Measurements from ENCODE around the gene NUDT8.
A peak's percentile ranks its signal among the peaks of the same experiment; 100 is the strongest.

GRCh38 chr11:67586568-67587250 is 43.0 kb downstream of the NUDT8 start:
- TF ChIP-seq TCF3 (IDR thresholded peaks at IDR 0.05; ENCODE audit: borderline replicate concordance, insufficient read depth, low read depth, low read length) (no peak), NR2C2 (IDR thresholded peaks at IDR 0.05; ENCODE audit: borderline replicate concordance, control insufficient read depth, insufficient read length, low read depth) (no peak), HDAC6 (IDR thresholded peaks at IDR 0.05; ENCODE audit: unreplicated experiment) (no peak), MXI1 (IDR thresholded peaks at IDR 0.05; ENCODE audit: low read depth, low read length) (no peak), YY1 (IDR thresholded peaks at IDR 0.05; ENCODE audit: low read depth, low read length) (no peak), CTCF (IDR thresholded peaks at IDR 0.05 in 2 of 3, conservative IDR thresholded peaks at IDR 0.05 in 1 of 3; ENCODE audit: control insufficient read depth in 2 of 3, extremely low read depth in 1 of 3, insufficient read depth in 1 of 3, low read depth in 3 of 3, low read length in 3 of 3) (no peak), POLR2AphosphoS2 (IDR thresholded peaks at IDR 0.05; ENCODE audit: low read depth, low read length) (0 out of 2 replicates have a peak, but pooled peaks have one; percentile 16), HCFC1 (IDR thresholded peaks at IDR 0.05; ENCODE audit: low read length) (no peak), TARDBP (IDR thresholded peaks at IDR 0.05; ENCODE audit: borderline replicate concordance) (no peak), POLR2A (IDR thresholded peaks at IDR 0.05; ENCODE audit: low read depth, low read length) (no peak), RAD21 (IDR thresholded peaks at IDR 0.05; ENCODE audit: insufficient read depth, low read depth, low read length) (no peak), RFX5 (IDR thresholded peaks at IDR 0.05; ENCODE audit: low read depth, low read length) (no peak), MAX (IDR thresholded peaks at IDR 0.05; ENCODE audit: low read depth, low read length) (no peak), CHD1 (IDR thresholded peaks at IDR 0.05; ENCODE audit: low read depth, low read length) (no peak)
